Cardiac fibroblast (primary cell): Measurements from ENCODE around the gene NEDD4L.

Source experiments
- DNase-seq, 2 donors: peaks; one replicate each; pipeline versions ENCODE4 v3.0.0 to v3.0.0-alpha.2; 2010; ENCODE audit warnings: low read depth in 2 of 2
- H3K4me3 ChIP-seq, 2 donors: replicated peaks in 1 of 2; 1 replicate in 1 of 2; 2 replicates in 1 of 2; pipeline ENCODE4 v1.5.1; 2011; ENCODE audit warnings: low read depth in 2 of 2, low read length in 2 of 2, mild to moderate bottlenecking in 2 of 2, moderate library complexity in 1 of 2
- TF ChIP-seq, protein P1 (sequence below): IDR thresholded peaks from one replicate; pipeline ENCODE4 v1.5.1; 2011; ENCODE audit warnings: low read depth, mild to moderate bottlenecking, low read length, inconsistent platforms

Gene NEDD4L

GRCh38 chr18:58180172-58180571, 136.1 kb downstream of the NEDD4L start:
- TF ChIP-seq, protein P1, sequence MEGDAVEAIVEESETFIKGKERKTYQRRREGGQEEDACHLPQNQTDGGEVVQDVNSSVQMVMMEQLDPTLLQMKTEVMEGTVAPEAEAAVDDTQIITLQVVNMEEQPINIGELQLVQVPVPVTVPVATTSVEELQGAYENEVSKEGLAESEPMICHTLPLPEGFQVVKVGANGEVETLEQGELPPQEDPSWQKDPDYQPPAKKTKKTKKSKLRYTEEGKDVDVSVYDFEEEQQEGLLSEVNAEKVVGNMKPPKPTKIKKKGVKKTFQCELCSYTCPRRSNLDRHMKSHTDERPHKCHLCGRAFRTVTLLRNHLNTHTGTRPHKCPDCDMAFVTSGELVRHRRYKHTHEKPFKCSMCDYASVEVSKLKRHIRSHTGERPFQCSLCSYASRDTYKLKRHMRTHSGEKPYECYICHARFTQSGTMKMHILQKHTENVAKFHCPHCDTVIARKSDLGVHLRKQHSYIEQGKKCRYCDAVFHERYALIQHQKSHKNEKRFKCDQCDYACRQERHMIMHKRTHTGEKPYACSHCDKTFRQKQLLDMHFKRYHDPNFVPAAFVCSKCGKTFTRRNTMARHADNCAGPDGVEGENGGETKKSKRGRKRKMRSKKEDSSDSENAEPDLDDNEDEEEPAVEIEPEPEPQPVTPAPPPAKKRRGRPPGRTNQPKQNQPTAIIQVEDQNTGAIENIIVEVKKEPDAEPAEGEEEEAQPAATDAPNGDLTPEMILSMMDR, result no peak
- no peak for DNase-seq
- H3K4me3 ChIP-seq, result no peak overlapping the region

- H3K4me3 ChIP-seq, result no peak overlapping the region
- TF ChIP-seq, protein P1, result peak; percentile 85
- DNase-seq, result peak; percentile 53 to 67
Observed at GRCh38 chr18:58180738-58181353, 136.8 kb downstream of the NEDD4L start.

GRCh38 chr18:58181988-58182387, 138.0 kb downstream of the NEDD4L start:
- TF ChIP-seq, protein P1, result no peak
- no peak for DNase-seq
- H3K4me3 ChIP-seq, result no peak overlapping the region

DNA sequence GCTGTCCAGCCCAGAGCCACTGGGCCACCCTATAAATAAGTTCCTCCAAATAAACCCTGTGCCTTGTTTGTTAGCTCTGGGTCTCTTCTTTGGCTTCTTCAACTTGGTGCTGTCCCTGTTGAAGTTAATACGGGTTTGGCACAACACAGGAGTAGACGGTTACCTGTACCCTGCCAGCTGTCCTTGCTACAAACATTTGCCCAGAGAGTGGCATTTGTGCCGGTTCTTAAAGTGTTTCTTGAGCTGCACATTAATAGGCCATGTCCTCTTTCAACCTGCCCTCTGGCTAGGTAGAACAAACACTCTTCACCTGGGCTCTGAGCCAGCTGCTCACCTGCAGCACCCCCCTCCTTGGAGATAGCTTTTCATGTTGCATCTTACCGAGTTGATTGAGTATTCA, 139.2 kb downstream of the NEDD4L start:
- TF ChIP-seq, protein P1, result no peak
- DNase-seq, result no peak
- no peak overlapping the region for H3K4me3 ChIP-seq

GRCh38 chr18:58186258-58186948, 142.4 kb downstream of the NEDD4L start:
- H3K4me3 ChIP-seq, result no peak overlapping the region
- DNase-seq, result peak; percentile 49 to 77
- TF ChIP-seq, protein P1, result no peak

- H3K4me3 ChIP-seq, result no peak overlapping the region
- no peak for DNase-seq
- TF ChIP-seq, protein P1, result no peak
Observed at GRCh38 chr18:58187674-58188073, 143.6 kb downstream of the NEDD4L start.

DNA sequence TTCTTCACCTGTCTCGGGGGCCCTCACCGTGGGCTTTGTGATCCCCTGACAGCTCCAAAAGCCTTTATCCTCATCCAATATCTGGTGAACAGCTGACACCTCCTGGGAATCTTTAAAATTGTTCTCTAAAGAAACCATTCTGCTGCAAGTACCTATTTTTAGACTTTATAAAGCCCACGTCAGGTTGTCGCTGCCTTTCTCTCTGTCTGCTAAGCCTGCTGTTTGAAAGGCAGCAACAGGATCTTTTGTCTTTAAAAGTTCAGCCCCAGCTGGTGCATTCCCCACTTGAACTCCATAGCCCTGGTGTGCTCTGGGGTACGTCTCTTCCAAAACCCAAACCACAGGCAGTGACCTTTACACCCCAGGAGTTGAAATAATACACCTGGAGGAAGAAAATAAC, 145.0 kb downstream of the NEDD4L start:
- no peak overlapping the region for H3K4me3 ChIP-seq
- no peak for DNase-seq
- TF ChIP-seq, protein P1, result no peak
